HepG2 (cell line): Measurements from ENCODE around the gene DNAJB2. TPM values are rescaled to one million over a fixed set of nuclear protein-coding genes. Genes with fewer than 3 reads are reported as not detected.
A peak's percentile ranks its signal among the peaks of the same experiment; 100 is the strongest.

Experiments
- ADNP ChIP-seq: sonication (generic); formaldehyde crosslinking; IDR thresholded peaks from 2 replicates; pipeline ENCODE4 v1.4.0; 2020; ENCODE audit warnings: missing genetic modification reagents
- ARHGAP35 ChIP-seq: sonication (generic); formaldehyde crosslinking; IDR thresholded peaks from 2 replicates; pipeline ENCODE4 v1.9.0; 2022; ENCODE audit warnings: mild to moderate bottlenecking, inconsistent platforms, moderate library complexity, missing genetic modification reagents, borderline replicate concordance
- ATF7 ChIP-seq, 2 experiments: fragments of 450-650 bp in 1 of 2; sonication (generic) in 1 of 2; formaldehyde crosslinking in 1 of 2; IDR thresholded peaks; 2 replicates each; pipeline versions ENCODE4 v1.4.0 to v1.6.1; 2016 to 2020; ENCODE audit warnings: antibody characterized with exemption in 1 of 2, mild to moderate bottlenecking in 1 of 2, missing genetic modification reagents in 1 of 2
- DR1 ChIP-seq: sonication (generic); formaldehyde crosslinking; IDR thresholded peaks from 2 replicates; pipeline ENCODE4 v1.8.0; 2021; ENCODE audit warnings: mild to moderate bottlenecking, missing genetic modification reagents, inconsistent platforms
- HDAC1 ChIP-seq: sonication (generic); formaldehyde crosslinking; IDR thresholded peaks from 2 replicates; pipeline ENCODE4 v1.5.1; 2020; ENCODE audit warnings: mild to moderate bottlenecking, missing genetic modification reagents
- MAX ChIP-seq: IDR thresholded peaks from 2 replicates; pipeline ENCODE4 v1.6.1; 2012; ENCODE audit warnings: inconsistent platforms
- MYC ChIP-seq: sonication (generic); formaldehyde crosslinking; IDR thresholded peaks from 2 replicates; pipeline ENCODE4 v1.9.0; 2021; ENCODE audit warnings: missing genetic modification reagents, borderline replicate concordance
- NFYB ChIP-seq: sonication (generic); formaldehyde crosslinking; IDR thresholded peaks from 2 replicates; pipeline ENCODE4 v1.4.0; 2020; ENCODE audit warnings: missing genetic modification reagents
- POGK ChIP-seq: sonication (generic); formaldehyde crosslinking; conservative IDR thresholded peaks from 2 replicates; pipeline ENCODE4 v1.8.0; 2022; ENCODE audit warnings: mild to moderate bottlenecking, moderate library complexity, missing genetic modification reagents
- SIN3A ChIP-seq: IDR thresholded peaks from 2 replicates; pipeline ENCODE4 v1.6.1; 2011; ENCODE audit warnings: low read depth, mild to moderate bottlenecking, control low read depth, low read length, borderline replicate concordance
- SIX1 ChIP-seq: sonication (generic); formaldehyde crosslinking; IDR thresholded peaks from 2 replicates; pipeline ENCODE4 v1.4.0; 2020; ENCODE audit warnings: missing genetic modification reagents, borderline replicate concordance
- THAP8 ChIP-seq: sonication (generic); formaldehyde crosslinking; IDR thresholded peaks from 2 replicates; pipeline ENCODE4 v1.5.1; 2020; ENCODE audit warnings: missing genetic modification reagents, mild to moderate bottlenecking, borderline replicate concordance
- TRIM24 ChIP-seq: sonication (generic); formaldehyde crosslinking; IDR thresholded peaks from 2 replicates; pipeline ENCODE4 v1.8.0; 2022; ENCODE audit warnings: mild to moderate bottlenecking, missing genetic modification reagents
- WIZ ChIP-seq: sonication (generic); formaldehyde crosslinking; IDR thresholded peaks from 2 replicates; pipeline ENCODE4 v1.5.1; 2020; ENCODE audit warnings: mild to moderate bottlenecking, missing genetic modification reagents
- ZBTB10 ChIP-seq: sonication (generic); formaldehyde crosslinking; IDR thresholded peaks from 2 replicates; pipeline ENCODE4 v1.4.0; 2020; ENCODE audit warnings: missing genetic modification reagents, borderline replicate concordance
- ZFP41 ChIP-seq: sonication (generic); formaldehyde crosslinking; IDR thresholded peaks from 2 replicates; pipeline ENCODE4 v1.4.0; 2020; ENCODE audit warnings: mild to moderate bottlenecking, missing genetic modification reagents, borderline replicate concordance
- ZNF101 ChIP-seq: sonication (generic); formaldehyde crosslinking; IDR thresholded peaks from 2 replicates; pipeline ENCODE4 v1.4.0; 2020; ENCODE audit warnings: mild to moderate bottlenecking, low read depth, missing genetic modification reagents, borderline replicate concordance
- ZNF12 ChIP-seq: sonication (generic); formaldehyde crosslinking; IDR thresholded peaks from 2 replicates; pipeline ENCODE4 v1.5.0; 2020; ENCODE audit warnings: missing genetic modification reagents
- ZNF337 ChIP-seq: sonication (generic); formaldehyde crosslinking; IDR thresholded peaks from 2 replicates; pipeline ENCODE4 v1.5.1; 2020; ENCODE audit warnings: missing genetic modification reagents, low read depth, mild to moderate bottlenecking, borderline replicate concordance
- ZNF605 ChIP-seq: sonication (generic); formaldehyde crosslinking; IDR thresholded peaks from 2 replicates; pipeline ENCODE4 v1.8.0; 2022; ENCODE audit warnings: mild to moderate bottlenecking, missing genetic modification reagents
- ZNF615 ChIP-seq: sonication (generic); formaldehyde crosslinking; IDR thresholded peaks from 2 replicates; pipeline ENCODE4 v1.5.0; 2020; ENCODE audit warnings: mild to moderate bottlenecking, missing genetic modification reagents, borderline replicate concordance
- polyA plus RNA-seq, 8 experiments: library from polyadenylated mRNA; depleted of rRNA in 3 of 8; stranded (reverse) in 7 of 8; unstranded in 1 of 8; fragments of >200 nt; fragmentation: Illumina TruSeq in 4 of 8; extraction: Trizol in 4 of 8; gene quantifications; 2 replicates each; pipeline versions ENCODE4 v1.2.1 to v1.2.3, GENCODE V29; 2011 to 2016; ENCODE audit warnings: low read depth in 4 of 8, missing spikeins in 1 of 8, mixed read lengths in 1 of 8; ENCODE audit not compliant: insufficient read depth in 1 of 8
- total RNA-seq, 5 experiments: library from RNA; depleted of rRNA; stranded (reverse); fragments of >200 nt; fragmentation: Illumina TruSeq; extraction: Trizol; gene quantifications; 2 replicates each; pipeline ENCODE4 v1.2.3, GENCODE V29; 2016; ENCODE audit warnings: low read depth in 1 of 5

The DNAJB2 gene
- total and polyA plus RNA-seq, 2 of the 13 experiments (the other 11 are each of a cell fraction or from before 2014, with no cell fraction given): 21.3 to 31.1 TPM

- TF ChIP-seq ZBTB10 (CRISPR knock-in tag) (0 out of 2 replicates have a peak, but pooled peaks have one; percentile 22), ZNF12 (CRISPR knock-in tag) (peak; percentile 26; the same call in 1 of the 2 replicates), THAP8 (CRISPR knock-in tag) (no peak; the same call in 1 of the 2 replicates), ARHGAP35 (CRISPR knock-in tag) (no peak; the same call in 1 of the 2 replicates), ATF7 (IDR thresholded peaks at IDR 0.05) (no peak), ATF7 (CRISPR knock-in tag; IDR thresholded peaks at IDR 0.05) (peak; percentile 76), ADNP (CRISPR knock-in tag) (peak; percentile 11; the same call in 1 of the 2 replicates), MAX (peak; percentile 97), TRIM24 (CRISPR knock-in tag) (no peak), ZNF101 (CRISPR knock-in tag) (no peak), WIZ (CRISPR knock-in tag) (0 out of 2 replicates have a peak, but pooled peaks have one; percentile 24), MYC (CRISPR knock-in tag) (peak; percentile 99), SIX1 (CRISPR knock-in tag) (no peak), HDAC1 (CRISPR knock-in tag) (peak; percentile 76), POGK (CRISPR knock-in tag) (peak; percentile 93), SIN3A (peak; percentile 69; the same call in 1 of the 2 replicates), ZNF615 (CRISPR knock-in tag) (no peak), ZFP41 (CRISPR knock-in tag) (0 out of 2 replicates have a peak, but pooled peaks have one; percentile 7), NFYB (CRISPR knock-in tag) (peak; percentile 25; the same call in 1 of the 2 replicates), ZNF605 (CRISPR knock-in tag) (no peak; the same call in 1 of the 2 replicates), DR1 (CRISPR knock-in tag) (no peak; the same call in 1 of the 2 replicates), ZNF337 (no peak)
Measured at GRCh38 chr2:219294356-219295351, 15.5 kb downstream of the DNAJB2 start (continued).
